DMS79 treated with DMSO at 0.1 percent for 48 hours (cell line): ENCODE data around the gene CYB561D2.

Experiments
- DNase-seq: peaks from one replicate; lab custom pipeline; 2025; lab: John Stamatoyannopoulos, UW

CYB561D2 gene

GRCh38 chr3:50392101-50392715, 41.5 kb downstream of the CYB561D2 start:
- no peak for DNase-seq

GRCh38 chr3:50393061-50393460, 42.4 kb downstream of the CYB561D2 start:
- no peak for DNase-seq

- DNase-seq: no peak
Observed at GRCh38 chr3:50395070-50395860, 44.6 kb downstream of the CYB561D2 start.

GRCh38 chr3:50396502-50396901, 45.8 kb downstream of the CYB561D2 start:
- no peak for DNase-seq

GRCh38 chr3:50401978-50402595, 51.4 kb downstream of the CYB561D2 start:
- peak; percentile 25 for DNase-seq
